T-helper 22 cell (primary cell): ENCODE data around the gene GABRE.
"Not testable (repeated sequence)": the region's sequence is repeated elsewhere in the genome, so short reads cannot be mapped to it uniquely, and the experiment has no call there.

Experiments used
- DNase-seq: peaks from one replicate; pipeline ENCODE4 v3.0.0-alpha.2; 2020; ENCODE audit warnings: low read depth

Gene GABRE

GRCh38 chrX:151966236-151966635 is 8.2 kb downstream of the GABRE start:
- no peak for DNase-seq

DNA sequence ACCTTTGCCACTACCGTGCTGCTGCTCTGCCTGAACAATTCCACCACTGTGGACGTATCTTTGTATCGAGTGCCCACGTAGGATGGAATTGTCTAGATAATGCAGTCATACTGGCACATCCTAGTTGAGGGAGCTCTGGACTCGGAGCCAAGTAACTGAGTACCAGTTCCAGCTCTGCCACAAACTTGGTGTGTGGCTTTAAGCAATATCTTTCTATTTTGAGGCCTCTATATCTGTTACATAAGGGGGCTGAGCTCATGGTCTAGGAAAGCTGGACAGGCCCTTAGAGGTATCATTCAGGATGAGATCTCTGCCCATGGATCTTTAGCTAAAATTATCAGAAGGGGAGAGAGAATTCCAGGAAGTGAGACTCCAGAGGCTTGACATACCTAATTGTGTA is 12.4 kb downstream of the GABRE start:
- DNase-seq, result no peak

- DNase-seq, result no peak
These were observed 16.4 kb downstream of the GABRE start for GRCh38 chrX:151958101-151958500.

- DNase-seq, result no peak
These were observed 19.7 kb downstream of the GABRE start for GRCh38 chrX:151954730-151955129.

- DNase-seq, result no peak
These were observed 36.3 kb downstream of the GABRE start for GRCh38 chrX:151938172-151938571.

DNA sequence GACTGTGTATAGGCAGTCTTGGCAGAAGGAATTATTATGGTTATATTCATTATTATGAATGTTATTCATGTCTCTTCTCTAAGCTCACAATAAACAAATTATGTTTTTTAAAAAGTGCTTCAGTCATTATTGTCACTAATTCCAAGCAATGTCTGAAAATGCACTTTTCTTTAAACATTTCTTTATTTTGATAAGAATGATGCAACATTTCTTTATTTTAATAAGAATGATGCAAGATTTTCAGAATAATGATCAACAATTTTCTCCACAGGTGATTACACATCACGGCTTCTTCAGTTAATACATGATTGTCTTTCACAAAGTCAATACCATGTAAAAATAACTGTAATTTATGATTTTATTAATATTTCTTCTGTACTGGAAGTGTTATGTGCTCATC is 39.1 kb downstream of the GABRE start:
- DNase-seq, result no peak

DNA sequence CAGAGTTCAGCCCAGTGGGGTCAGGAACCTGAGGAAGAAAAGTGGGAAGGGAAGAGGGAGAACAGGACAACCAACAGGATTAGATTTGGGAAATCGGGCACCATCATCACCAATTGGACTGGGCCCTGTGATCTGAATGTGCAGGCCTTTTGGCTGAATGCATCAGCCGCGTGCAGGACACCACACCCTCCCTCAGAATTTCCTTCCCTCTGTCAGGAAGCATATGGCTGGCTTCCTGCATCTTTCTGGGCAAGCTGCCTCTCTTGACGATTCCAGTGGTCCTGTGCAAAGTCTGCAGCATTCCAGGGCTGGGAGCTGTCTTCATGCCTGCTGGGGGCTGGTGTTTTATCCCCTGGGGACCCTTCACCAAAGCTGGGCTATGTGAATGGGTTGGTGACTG is 45.4 kb downstream of the GABRE start:
- no peak for DNase-seq

- DNase-seq, result no peak
These were observed 50.8 kb downstream of the GABRE start for GRCh38 chrX:151923648-151924047.

GRCh38 chrX:151922692-151923091 is 51.8 kb downstream of the GABRE start:
- no peak for DNase-seq

GRCh38 chrX:151921866-151922265 is 52.6 kb downstream of the GABRE start:
- DNase-seq, result no peak

DNA sequence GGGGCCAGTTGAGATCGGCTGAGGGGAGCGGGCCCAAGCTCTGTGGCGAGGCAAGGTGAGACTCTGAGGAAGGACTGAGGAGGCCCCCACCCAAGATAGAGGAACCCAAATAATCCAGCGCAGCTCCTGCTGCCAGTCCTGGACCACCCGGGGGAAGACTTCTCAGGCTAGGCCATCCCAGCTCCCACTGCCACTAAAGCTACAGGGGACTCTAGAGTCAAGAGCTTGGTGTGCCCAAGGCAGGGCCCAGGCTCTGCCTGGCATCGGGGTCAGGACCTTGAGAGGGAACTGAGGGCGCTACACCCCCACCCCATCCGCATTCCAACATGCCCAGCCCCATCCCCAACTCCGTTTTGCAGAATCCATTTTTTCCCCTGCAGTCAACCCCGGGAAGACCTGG is 53.2 kb downstream of the GABRE start:
- no peak for DNase-seq

DNA sequence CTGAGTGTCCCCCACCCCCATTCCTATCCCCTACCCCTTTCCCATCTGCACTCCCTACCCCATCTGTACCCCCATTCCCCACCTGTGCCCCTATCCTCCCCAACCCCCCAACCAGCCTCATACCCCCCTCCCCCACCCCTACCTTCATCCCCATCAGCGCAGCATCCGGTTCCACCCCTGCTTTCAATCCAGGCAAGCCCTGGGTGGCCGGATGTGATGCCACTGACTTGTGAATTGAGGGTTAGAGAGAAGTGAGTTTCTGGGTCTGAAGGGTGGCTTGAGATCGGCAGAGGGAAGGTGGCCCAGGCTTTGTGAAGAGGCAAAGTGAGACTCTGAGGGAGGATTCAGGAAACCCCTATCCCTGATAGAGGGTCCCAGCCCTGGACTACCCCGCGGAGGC is 53.9 kb downstream of the GABRE start:
- DNase-seq, result no peak

- DNase-seq, result no peak
These were observed 54.4 kb downstream of the GABRE start for GRCh38 chrX:151920101-151920500.

- no peak for DNase-seq
These were observed 54.9 kb downstream of the GABRE start for GRCh38 chrX:151919610-151920009.

- DNase-seq, result not testable (repeated sequence)
These were observed 55.7 kb downstream of the GABRE start for GRCh38 chrX:151918736-151919135.

GRCh38 chrX:151912780-151913179 is 61.7 kb downstream of the GABRE start, which contains the start of gene MAGEA4:
Gene MAGEA4 (plus strand): TSS chrX:151912889. CDS start chrX:151923665, 10,776 bp downstream.
- DNase-seq, result no peak

- DNase-seq, result no peak
These were observed 62.3 kb downstream of the GABRE start for GRCh38 chrX:151912221-151912620.

DNA sequence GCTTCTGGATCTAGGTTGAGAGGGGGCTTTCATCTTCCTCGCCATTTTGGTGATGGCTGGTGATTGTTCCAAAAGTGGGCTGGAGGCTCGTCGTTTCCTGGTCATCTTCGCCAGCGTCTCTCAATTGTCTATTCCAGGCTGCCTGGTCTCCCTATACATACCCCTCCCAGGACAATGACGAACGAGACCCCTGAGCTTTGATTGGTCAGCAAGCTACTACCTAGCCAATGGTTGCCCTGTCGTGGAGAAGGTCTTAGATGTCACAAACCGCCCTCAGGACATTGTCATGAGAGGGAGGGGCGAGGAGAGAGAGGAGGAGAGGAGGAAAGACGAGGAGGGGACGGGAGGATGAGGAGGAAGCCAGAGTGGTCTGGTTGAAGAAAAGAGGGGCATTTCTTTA is 69.5 kb downstream of the GABRE start:
- no peak for DNase-seq
